Skeletal muscle cell (primary cell): ENCODE results near the gene ZDHHC14.
"Not testable (repeated sequence)": the region's sequence is repeated elsewhere in the genome, so short reads cannot be mapped to it uniquely, and the experiment has no call there.

Experiments used
- DNase-seq: peaks from one replicate; pipeline ENCODE4 v3.0.0-alpha.2; 2010; ENCODE audit warnings: low read depth
- H3K4me3 ChIP-seq: 2 replicates; pipeline ENCODE4 v1.5.1; 2011; ENCODE audit warnings: low read depth, mild to moderate bottlenecking, control low read depth, low read length, moderate library complexity

Gene ZDHHC14

DNA sequence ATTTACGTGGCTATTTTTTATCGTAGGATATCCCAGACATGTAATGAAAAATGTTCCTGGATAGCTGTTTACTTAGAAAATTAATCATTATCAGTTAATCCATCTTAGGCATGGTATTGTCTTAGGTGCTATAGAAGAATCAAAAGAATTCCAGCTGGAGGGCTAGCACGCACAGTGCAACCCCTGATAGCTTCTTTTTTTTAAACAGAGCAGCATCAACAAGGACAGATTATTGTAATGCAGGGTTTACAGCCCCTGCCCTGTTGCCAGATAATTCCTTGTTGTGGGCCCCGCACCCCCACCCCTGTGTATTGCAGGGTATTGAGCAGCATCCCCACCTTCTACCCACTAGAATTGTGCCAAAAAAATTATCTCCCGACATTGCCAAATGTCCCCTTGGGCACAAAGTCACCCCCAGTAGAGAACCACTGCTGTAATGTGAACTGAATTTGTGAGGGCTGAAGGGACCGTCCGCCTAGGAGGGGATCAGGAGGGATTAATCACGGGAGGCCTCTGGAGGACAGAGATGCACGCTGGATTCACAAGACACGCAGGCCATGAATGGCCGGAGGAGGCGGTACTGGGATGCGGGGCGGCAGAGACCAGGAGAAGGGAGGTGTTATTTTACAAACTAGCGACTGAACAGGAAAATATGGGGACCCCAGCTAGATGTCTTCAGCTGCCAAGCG is 174.6 kb downstream of the ZDHHC14 start:
- H3K4me3 ChIP-seq, result no peak overlapping the region
- no peak for DNase-seq

DNA sequence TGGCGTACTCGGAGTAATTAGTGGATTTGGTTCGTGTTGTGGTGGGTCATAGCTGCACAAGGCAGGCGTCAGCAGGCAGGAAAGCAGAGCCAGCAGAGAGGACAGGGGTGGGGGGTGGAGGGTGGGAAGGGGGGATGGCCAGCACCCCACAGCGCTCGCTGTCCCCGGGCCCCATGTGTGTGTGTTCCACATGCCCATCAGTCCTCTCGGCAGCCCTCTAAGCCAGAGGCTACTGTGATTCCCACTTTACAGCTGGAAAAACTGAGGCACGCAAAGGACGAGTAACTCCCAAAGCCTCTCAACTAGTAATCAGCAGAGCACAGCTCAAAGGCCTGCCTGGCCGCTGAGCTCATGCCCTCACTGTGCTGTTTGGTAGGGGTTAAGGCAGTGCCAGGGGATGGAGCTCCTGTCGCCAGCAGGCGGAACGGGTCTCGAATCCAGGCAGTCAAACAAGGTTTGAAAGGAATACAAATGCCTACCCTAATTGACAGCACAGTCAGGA is 175.2 kb downstream of the ZDHHC14 start:
- H3K4me3 ChIP-seq, result no peak overlapping the region
- DNase-seq, result no peak

DNA sequence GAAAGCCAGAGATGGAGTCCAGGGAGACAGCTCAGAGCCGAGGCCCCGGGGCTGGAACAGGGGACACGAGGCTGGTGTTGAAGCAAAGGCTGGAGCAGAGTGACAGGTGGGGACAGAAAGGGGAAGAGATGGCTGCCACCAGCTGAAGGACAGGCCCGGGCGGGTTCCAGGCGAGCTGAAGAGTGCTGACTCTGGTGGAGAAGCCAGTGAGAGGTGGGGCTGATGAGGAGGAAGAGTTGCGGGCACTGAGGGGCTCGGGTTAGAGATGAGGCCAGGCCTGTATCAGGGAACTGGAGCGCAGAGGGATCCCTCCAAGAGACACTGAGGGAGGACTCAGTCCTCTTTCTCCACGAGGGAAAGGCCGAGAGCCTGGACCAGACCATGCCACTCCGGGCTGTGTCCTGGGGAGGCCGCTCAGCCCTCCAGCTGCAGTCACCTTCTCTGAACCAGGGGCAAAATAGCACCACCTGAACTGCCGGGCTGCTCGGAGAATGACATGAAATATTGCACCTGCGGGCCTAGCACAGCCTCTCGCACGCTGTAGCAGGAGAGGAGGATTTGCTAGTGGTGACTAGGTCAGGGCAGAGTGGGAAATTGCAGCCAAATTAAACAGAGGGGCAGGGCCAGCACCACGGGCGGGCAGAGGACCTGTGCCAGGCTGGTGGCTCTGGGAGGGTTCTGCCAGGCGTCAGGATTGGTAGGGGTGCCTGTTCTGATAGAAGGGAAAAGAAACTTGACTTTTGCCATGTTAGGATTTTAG is 175.9 kb downstream of the ZDHHC14 start:
- no peak for DNase-seq
- no peak overlapping the region for H3K4me3 ChIP-seq

DNA sequence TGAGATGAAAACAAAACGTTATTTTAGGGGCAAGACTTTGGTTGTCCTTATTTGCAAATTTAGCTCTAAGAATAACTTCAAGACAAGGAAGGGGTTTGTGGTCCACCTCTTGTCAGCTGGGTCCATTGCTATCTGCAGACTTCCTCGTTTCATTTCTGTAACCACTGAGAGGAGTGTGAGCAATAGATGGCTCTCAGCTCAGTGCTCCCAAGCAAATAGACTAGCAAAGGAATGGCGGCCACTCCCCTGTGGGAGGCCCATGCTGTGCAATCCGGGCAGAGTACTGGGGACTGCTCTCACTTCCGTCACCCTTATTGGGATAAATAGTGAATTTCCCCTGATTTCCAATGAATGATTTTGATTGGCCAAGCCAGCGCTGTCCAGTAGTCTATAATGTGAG is 176.6 kb downstream of the ZDHHC14 start:
- H3K4me3 ChIP-seq, result no peak overlapping the region
- no peak for DNase-seq

DNA sequence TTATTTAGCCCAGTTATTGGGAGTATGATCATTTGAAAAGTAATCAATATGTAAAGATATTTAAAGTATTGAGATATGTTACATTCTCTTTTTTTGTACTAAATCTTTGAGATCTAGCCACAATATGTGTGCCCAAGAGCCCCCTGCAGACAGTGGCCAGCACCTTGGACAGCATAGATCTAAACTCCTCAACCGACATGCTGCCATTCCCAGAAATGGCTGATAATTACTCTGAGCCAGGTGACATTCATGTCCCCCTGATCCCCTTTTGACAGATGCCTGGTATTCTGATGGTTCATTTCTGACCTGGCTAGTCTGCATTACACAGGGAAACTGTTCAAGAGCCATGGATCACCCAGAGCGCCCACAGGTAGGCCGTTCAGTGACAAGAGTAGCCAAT is 177.1 kb downstream of the ZDHHC14 start:
- no peak for DNase-seq
- H3K4me3 ChIP-seq, result no peak overlapping the region

DNA sequence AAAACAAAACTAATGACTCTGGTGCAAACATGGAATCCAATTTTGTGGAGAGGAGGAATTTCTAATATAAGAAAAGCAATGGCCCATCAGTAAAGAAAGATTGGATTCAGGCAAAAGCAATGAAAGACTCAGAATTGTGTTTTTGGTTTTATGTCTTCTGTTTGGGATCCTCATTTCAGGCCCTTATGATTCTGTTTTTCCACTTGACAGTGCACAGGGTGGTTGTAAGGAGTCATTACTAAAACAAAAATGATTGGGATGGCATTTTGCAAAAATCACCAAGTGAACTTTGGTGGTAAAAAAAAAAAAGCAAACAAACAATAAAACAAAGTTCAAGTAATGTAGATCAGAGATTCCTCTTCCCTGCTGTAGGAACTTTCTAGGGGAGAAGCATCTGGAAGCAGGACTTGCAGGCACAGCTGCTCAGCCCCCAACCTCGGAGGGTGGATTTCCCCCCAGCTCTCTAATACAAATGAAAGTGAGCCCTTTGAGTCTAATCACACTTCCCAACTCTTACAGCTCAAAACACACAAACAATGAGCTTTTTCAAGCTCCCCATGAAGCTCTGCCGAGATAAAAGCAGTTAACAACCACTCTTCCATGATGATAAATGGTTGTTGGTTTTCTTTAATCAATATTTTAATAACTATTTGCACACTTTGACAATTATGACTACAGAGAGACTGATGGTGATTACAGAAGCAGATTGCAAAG is 177.7 kb downstream of the ZDHHC14 start:
- DNase-seq, result no peak
- H3K4me3 ChIP-seq, result no peak overlapping the region

DNA sequence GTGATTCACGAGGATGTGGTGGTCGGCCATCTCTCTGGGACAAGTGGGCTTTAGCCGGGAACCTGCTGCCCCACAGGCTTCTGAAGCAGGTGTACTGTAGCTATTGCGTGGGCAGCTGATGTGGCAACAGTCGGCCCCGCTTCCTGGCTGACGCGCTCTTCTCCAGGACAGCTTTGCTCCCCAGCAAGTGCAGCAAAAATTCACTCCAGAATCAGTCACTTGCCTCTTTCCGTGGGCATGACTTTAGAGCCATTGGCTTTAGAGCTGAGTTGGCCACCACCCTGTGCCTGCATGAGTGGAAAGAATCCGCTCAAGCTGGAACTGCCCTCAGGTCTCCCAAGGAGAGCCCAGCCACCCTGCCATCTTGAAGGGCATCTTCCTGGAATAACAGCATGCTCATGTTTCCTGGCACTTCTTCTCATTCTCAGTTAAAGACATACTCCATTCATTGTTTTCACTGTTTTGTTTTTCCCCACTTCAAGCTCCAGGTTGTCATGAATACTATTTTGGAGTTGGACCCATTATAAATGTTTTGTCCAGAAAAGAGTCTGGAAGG is 178.3 kb downstream of the ZDHHC14 start:
- DNase-seq, result no peak
- H3K4me3 ChIP-seq, result no peak overlapping the region

DNA sequence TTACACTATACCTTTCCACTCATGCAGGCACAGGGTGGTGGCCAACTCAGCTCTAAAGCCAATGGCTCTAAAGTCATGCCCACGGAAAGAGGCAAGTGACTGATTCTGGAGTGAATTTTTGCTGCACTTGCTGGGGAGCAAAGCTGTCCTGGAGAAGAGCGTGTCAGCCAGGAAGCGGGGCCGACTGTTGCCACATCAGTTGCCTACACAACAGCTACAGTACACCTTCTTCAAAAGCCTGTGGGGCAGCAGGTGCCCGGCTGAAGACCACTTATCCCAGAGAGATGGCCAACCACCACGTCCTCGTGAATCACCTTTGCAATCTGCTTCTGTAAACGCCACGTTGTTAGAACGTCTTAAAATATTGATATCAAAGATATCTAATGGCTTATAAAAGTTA is 179.1 kb downstream of the ZDHHC14 start:
- DNase-seq, H3K4me3 ChIP-seq: not testable (repeated sequence)

DNA sequence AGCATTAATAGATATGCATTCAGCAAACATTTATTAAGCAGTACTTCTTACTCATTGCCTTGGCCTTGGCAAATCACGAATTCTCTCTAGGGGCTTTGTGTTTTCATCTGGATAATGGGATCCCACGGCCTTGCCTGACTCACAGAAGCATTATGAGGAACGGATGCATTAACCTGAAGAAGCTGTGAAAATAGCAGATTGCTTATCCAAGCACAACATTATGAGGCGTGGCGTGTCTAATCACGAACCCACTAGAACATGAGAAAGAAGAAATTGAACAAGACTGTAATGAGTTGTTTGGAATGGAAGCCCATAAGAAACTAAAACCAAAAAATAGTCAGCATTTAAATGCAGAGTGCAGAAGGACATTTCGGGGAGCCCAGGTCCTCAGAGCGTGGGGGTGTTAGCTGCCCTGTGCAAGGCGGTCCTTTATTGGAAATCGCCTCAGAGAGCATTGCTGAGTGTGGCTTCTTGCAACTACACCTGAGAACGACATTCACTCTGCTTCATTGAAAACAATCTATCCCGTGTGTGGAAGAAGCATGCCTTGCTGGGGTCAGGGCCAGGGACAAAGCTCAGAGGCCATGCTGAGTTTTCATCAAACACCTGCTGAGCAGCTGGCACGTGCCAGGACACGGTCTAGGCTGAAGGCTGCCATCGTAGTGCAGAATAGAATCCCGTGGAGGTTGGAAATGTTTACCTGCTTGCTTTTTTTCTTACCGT is 179.9 kb downstream of the ZDHHC14 start:
- no peak for DNase-seq
- H3K4me3 ChIP-seq, result no peak overlapping the region

DNA sequence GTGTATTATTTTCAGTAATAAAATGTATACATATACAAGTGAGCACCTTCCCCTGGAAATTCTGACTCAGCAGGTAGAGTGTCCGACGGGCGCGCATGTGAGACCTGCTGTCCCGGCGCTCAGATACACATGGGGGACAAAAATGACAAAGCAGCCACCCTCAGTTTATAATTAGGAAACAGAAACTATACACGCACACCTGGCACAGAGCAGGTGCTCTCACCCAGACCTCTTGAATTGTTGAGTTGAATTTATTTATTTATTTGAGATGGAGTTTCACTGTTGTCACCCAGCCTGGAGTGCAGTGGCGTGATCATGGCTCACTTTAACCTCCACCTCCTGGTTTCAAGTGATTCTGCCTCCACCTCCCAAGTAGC is 180.4 kb downstream of the ZDHHC14 start:
- H3K4me3 ChIP-seq, result no peak overlapping the region
- no peak for DNase-seq

DNA sequence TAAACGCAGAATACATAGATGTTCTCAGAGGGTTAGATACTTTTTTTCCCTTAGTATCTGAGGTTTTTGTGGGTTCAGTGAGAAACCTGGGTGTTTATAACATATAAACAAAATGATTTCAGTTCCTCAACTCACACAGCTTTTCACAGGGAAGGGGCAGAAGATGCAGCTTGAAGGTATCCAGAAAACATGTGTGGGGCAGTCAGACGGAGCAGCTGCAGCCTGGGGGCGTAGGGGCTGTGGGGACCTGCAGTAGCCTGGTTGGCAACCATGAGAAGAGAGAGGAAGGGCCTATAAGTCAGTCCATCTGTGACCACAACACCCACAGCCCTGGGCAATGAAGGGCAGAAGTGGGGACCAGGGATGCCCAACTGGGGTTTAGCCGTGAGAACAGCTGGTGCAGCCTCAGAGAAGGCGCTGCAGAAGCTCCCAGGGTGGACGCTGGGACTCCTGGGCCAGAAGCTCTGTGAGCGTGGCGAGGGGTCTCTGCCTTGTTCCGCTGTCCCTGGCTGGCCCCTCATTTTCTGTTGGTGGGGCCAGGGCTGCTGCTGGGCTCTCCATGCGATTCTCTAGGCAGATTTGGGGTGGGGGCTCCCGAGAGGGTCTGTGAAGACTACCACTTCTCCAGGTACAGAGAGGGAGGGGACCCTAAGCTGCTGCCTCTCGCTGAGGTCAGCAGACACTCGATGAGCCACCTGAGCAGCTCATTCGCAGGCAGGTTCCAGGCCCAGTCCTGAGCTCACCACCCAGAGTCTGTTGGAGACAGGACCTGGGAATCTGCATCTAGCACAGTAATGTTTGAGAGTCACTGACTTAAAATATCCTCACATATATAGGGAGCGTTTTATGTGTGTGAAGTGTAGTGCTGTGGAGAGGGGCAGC is 181.2 kb downstream of the ZDHHC14 start:
- no peak overlapping the region for H3K4me3 ChIP-seq
- no peak for DNase-seq

DNA sequence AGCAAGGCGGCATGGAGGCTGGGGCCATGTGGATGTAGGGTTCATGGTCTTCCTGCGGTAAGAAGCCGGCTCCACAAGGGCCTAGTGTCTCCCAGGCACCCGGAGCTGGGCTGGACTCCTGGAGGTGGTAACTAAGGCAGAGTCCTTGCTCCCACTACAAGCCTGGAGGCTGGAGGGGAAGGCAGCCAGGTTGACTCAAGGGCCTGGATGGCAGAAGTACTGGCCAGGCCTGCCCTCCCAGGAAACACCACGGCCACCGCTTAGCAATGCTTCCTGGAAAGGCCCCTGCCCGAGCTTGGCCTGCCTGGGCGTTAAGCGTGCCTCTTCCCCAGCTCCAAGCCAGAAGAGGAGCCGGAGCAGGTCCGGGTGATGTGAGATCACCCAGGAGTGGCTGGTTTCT is 182.0 kb downstream of the ZDHHC14 start:
- no peak for DNase-seq
- H3K4me3 ChIP-seq, result no peak overlapping the region

DNA sequence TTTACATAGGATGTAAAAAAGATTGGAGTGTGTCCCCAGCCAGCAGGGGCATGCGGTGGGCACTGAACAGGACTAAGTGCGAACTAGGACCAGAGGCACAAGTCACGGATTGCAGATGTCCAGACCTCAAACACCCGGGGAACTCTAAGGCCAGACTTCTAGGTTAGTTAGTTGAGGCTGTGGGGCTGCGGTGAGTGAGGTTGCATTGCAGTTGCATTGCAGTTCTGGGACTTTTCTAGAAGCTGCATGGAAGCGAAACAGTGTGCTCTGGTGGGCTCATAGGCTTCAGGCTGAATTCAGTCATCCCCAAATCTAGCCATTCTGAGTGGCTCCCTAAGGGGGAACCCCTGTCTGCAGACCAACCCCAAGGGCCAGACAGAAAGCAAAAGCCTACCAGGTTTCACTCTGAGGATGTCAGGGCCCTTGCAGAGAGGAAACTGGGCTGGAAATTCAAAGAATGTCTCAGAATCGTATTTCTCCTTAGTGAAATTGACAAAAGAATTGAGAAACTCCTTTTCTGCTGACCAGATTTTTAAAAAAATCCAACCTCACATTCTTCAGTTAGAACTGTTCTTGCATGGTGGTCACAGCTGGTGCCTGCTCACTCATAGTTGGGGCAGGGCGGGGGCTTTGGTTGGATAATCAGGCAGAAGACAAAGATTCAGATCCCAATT is 182.8 kb downstream of the ZDHHC14 start:
- DNase-seq, result no peak
- no peak overlapping the region for H3K4me3 ChIP-seq

DNA sequence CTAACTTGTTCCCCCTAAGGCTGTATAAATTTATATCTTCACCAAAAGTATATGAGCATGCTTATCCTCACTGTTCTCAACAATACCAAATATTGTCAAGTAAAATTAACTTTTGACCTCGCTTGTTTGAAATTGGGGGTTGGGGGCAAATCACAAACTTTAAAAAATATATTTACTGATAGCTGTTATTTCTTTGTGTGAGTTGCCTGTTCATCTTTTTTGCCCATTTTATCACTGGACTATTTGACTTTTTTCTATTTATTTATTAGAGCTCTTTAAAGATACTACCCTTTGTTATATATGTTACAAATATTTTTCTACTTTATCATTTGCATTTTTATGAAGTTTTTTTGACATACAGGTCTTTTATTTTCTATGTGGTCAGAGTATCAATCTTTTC is 187.7 kb downstream of the ZDHHC14 start:
- no peak overlapping the region for H3K4me3 ChIP-seq
- DNase-seq, result no peak

DNA sequence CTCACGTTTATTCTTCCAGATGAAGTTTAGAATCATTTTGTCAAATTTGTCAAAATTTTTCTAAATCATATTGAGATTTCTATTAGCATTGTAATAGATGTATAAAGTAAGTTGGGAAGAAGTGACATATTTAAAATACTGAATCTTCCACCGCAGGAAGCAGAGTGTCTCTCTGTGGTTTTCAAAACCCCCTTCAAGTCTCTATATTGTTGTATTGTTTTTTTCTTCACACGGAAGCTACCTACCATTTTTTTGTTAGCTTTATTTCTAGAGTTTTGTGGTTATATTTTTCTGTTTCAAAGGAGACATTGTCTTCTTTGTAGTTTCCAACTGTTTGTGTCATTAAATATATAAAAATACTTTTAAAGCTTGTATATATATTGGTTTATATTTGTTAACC is 188.6 kb downstream of the ZDHHC14 start:
- no peak for DNase-seq
- no peak overlapping the region for H3K4me3 ChIP-seq

DNA sequence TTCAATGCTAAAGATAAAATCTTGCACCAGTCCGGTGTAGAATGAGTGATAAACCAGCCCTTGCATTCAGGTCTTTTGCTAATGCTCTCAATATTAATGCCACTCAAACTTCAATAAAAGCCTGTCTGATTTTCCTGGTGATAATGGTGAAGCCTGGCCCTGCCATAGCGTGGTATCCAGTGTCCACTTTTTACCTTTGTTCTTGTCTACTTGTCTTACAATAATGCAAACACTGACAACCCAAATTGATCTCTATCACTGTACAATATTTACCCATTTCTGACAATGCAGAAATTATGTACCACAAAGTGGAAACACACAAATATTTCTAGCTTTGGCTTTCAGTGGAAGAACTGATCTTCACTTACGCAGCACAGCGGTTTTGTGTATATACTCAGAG is 189.1 kb downstream of the ZDHHC14 start:
- H3K4me3 ChIP-seq, result no peak overlapping the region
- DNase-seq, result no peak

DNA sequence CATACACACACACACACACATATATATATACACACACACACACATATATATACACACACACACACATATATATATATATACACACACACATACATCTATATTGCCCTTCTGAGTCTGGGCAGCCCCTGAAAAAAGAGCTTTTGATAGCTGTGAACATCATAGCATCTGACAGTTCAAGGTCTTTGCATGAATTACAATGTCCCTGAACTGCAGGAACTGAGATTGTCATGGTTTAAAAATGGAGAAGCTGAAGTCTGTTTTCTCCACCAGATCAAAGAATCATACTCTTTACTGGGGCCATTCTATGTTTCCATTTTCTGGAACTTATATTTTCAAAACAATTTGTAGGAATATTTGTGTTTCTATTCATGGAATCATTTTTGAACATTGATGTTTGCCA is 189.8 kb downstream of the ZDHHC14 start:
- no peak for DNase-seq
- no peak overlapping the region for H3K4me3 ChIP-seq

DNA sequence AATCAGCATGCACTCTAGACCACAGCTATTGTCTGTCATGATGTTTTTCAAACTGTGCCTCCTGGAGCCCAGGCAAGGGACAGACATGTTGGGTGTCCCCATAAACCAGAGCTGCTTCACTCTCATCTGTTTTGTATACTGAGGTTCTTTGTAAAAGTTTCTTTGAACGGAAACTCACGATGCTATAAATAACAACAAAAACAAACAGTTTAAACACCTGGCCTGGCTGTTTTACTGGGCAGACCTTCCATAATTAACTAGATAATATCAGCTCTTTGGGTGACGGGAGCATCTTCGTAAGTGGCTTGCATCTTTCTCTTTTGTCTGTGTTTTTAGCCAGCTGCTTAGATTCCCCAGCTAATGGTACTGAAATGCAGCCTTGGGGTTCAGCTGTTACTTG is 190.3 kb downstream of the ZDHHC14 start:
- H3K4me3 ChIP-seq, result no peak overlapping the region
- DNase-seq, result no peak
